NCI-H748 (cell line): Measurements from ENCODE around the gene OSBPL10.

Experiments
- DNase-seq: peaks from one replicate; lab custom pipeline; 2025; ENCODE audit not compliant: unreplicated experiment; lab: John Stamatoyannopoulos, UW

The OSBPL10 gene

DNA sequence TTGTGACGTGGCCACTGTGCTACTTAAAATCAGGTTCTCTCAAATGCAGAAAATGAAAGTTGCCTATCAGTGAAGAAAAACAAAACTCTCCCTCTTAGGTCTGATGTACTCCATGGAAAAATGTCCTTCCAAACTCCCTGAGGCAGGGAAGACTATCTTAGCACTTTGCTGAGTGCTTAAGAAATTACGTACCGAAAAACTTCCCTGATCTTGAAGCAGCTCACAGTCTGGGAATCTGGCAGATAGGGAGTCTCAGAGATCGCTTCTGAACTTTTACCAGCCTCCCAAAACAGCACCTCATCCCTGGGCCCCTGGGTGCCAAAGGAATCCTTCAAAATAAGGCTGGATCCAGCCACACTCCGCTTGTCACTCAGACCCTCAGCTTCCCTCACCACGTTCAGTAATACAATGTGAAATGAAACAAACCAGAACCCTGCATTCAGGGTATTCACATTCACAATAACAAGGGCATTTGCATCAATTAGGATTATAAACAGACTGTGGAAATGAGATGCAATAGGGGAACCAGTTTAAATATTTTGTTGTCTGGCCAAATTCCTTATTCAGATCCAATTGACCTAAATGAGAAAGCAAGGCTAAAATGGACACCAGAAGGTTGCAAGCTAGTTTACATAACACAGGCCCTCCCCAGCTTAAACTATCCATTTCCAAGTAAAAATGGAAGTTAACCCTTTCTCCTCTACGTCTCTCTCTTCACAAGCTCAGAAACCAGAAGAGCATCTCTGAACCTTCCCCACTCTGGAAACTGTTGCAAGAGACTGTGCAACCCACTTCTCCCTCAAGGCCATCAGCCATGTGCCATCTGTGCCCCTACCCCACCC is 20.9 kb downstream of the OSBPL10 start:
- DNase-seq, result no peak

DNA sequence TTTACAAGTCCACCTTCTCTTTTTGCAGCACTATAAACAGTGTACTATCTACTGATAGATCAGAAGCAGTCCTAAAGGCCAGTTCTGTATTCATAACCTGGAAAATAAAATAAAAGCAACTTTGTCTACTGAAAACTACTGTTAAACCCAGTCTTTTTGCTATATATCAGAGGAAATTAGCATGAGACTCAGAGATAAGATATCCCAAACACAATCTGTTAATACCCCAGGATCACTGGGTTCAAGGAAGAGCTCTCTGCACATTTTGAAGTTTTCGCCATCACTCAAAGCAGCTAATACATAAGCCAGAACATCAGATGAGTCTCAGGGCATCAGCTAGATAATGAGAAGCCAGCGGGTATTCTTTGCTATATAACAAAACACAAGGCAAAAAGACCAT is 21.8 kb downstream of the OSBPL10 start:
- no peak for DNase-seq

DNA sequence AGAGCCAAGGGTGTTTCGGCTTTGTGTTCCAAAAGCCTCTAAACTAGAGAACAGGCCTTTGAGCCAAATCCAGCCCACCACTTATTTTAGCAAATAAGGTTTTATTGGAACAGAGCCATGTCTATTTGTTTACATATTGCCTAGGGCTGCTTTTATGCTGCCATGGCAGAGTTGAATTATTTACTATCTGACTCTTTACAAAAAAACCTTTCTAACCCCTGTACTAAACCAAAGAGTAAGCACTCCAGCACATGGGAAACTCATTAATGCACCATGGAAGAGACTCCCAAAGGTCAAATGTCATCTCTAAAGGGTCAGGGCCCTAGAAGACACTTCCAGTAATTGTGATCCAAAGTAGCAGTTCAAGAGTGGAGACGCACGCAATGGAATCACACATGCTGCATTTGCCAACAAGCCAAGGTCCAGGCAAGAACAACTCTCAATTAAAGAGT is 22.3 kb downstream of the OSBPL10 start:
- DNase-seq, result peak; percentile 84

DNA sequence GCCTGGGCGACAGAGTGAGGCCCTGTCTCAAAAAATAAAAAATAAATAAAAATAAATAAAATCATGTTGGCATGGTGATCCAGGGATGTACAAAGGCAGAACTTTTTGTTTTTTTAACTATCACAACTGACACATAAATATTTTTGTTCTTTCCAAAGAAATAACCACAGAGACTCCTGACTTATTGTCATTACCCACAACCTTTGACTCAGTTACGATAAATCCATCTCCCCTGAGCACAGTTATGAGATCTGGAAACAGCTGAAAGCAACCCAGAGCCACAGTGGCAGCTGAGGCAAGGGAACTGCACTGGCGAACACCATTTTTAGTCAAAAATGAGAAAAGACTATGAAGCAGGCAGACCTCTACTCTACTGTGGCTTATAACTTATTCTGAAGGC is 24.0 kb downstream of the OSBPL10 start:
- no peak for DNase-seq

DNA sequence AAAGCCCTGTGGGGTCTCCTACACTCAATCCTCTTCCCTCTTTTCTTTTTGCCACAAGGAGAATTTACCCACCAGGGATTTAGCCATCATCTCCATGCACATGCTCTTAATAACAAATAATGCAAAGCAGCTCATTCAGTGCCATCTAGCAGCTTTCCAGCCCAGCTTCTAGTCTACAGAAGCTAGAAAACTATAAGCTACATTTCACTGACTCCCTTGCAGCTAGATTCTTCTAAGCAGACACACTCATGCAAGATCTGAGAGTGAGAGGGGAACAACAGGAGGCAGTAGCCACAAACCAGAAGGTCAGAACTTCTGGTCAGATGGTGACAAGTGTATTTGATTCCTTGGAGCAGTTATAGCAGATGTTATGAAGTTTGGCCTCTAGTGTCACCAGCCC is 25.5 kb downstream of the OSBPL10 start:
- DNase-seq, result no peak

DNA sequence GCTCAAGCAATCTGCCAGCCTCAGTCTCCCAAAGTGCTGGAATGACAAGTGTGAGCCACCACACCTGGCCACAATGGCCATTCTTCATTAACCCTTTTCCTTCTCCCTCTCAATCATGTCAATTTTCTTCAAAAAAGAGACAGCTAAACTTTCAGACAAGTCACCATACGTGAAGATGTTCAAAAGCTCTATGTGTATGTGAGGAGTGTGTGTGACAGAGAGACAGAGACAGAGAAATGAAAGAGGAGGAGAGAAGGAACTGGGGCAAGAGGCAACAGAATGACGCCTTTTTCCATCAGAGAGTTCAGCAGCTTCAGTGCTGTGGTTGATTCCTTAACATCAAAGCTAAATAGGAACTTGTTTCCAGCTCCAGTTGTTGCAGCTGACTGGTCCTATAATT is 27.4 kb downstream of the OSBPL10 start:
- no peak for DNase-seq

DNA sequence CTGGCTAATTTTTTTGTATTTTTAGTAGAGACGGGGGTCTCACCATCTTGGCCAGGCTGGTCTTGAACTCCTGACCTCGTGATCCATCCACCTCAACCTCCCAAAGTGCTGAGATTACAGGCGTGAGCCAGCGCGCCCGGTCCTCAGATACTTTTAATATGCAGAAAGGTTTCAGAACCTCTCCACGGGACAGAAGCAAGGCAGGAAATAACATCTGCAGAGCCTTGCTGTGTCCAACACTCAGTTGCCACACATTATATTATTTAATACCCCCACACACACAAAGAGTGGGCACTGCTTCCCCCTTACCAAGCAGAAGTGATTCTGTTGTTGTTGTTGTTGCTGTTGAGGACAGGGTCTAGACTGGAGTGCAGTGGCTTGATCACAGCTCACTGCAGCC is 28.0 kb downstream of the OSBPL10 start:
- no peak for DNase-seq

DNA sequence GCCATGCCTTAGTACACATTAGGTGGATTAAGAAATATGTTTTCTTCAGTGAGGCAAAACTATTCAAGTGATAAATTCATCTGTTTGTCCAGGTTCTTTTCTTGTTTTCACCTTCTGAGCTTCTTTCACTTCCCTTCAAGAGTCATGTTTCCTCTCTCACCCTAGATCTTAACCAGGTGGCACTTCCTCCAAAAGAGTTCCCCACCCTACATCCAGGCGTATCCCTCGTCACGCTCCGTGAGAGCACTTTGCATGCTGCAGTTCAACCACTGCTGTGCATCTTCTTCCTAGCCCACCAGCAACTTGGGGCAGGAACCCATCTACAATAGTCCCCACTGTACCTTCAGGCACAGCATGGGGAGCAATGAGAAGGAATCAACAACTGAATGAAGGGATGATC is 28.9 kb downstream of the OSBPL10 start:
- no peak for DNase-seq

DNA sequence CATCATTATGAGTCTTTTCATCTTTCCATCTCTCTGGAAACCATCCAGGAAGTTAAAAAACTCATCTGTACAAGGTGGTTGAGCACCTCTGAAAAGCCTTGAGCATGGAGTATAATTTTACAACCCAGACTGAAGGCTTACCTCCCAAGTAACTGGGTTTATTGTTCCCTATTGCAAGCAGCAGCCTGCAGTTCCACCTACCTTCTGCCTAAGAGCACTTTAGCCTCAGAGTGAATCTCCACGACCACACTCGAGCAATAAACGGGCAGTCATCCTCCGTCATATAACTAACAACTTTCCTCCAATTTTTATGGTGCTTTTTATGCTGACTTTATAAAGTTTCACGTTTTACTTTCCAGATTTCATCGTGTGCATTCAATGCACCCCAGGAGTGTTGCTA is 32.8 kb downstream of the OSBPL10 start:
- DNase-seq, result no peak

DNA sequence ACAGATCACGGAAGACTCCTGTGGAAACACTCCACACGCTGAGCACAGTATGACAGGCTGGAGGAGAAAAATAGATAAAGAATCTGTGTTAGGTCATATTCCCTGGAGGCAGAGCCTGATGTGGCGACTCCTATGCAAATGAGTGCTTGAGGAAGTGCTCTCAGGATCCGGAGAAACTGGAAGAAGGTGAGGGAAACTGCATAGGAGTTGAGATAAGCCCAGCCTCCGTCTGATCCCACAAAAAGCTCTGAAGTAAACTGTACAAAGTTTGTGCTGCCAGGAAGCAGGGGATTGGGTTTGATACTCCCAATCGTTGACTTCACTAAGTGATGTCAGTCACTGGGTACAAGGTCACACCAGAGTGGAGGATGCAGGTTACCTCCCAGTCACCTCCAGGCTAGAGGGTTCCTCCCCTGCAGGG is 33.4 kb downstream of the OSBPL10 start:
- no peak for DNase-seq

DNA sequence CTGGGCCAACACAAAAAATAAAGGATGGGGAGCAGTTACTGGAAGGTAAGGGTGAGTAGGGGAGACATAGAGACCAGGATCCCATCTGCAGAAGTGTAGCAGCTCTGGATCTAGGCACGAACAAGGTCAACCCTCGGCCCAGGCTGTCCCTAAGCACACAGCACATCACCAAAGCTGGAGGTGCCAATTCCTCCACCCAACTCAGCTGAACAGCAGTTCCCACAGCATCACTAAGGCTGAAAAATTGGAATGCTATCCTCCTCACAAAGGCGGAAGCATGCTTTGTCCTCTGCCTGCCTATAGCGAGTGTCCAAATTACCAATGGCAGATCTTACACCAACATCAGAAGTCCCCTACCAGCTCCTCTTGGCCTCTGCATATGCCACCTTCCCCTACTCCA is 33.9 kb downstream of the OSBPL10 start:
- DNase-seq, result no peak

DNA sequence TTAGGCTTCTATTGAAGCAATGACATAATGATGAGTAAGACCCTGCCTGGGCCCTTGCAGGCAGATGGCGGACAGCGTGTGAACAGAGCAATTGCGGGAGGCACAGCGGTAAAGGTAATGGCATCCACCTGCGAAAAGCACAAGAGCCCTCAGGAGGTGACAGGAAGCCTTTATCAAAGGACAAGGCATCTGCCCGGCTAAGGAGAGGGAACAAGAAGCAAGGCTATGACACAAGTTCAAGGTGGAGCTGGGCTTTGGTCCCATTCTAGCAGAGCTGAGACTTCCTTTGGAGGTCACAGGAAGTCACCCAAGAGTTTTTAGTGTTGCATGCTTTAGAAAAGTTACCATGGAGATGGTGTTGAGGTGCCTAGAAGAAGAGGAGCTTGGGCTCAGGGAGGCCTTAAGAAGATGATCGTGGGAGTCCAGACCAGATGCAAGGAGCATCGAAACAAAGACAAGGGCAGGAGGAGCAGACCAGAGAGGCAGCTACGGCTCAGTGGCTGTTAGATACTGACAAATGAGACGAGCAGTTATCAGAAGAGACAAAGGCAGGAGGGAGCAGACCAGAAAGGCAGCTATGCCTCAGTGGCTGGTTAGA is 34.5 kb downstream of the OSBPL10 start:
- DNase-seq, result peak; percentile 2

DNA sequence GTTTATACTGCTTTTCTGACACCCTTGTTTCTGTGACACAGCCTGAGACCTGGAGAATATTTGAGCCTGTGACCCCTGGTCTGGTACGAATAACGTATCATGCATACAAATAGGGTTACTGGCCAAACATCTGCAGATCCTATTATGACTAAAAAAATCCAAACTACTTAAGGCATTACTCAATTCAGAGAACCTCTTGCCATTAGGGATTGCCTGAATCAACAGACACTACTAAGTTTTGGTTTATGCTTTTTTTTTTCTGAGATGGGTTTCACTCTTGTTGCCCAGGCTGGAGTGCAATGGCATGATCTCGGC is 35.4 kb downstream of the OSBPL10 start:
- DNase-seq, result no peak

DNA sequence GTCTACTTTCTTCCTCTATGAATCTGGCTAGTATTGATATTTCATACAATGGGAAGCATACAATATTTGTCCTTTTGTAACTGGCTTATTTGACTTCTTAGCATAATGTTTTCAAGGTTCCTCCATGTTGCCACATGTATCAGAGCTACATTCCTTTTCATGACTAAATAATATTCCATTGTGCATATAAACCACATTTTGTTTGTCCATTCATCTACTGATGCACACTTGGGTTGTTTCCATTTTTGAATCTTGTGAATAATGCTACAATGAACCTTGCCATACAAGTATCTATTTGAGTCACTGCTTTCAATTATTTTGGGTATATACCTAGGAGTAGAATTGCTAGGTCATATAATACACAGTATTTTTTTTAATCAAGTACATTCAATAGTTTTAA is 38.0 kb downstream of the OSBPL10 start:
- DNase-seq, result no peak

DNA sequence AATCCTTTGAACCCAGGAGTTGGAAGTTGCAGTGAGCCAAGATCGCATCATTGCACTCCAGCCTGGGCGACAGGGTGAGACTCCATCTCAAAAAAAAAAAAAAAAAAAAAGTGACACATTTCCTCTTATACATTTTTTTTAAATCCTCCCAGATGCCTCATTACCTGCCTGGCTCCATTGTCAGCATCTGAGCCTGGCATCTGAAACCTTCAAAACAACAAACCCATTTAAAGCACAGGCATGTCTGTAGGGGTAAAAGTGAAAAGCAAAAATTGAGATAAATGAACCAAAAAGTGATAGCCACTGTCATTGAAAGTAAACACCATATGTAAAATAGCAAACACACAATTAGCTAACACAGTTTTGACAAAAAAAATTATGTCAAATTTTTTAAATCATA is 38.6 kb downstream of the OSBPL10 start:
- no peak for DNase-seq

DNA sequence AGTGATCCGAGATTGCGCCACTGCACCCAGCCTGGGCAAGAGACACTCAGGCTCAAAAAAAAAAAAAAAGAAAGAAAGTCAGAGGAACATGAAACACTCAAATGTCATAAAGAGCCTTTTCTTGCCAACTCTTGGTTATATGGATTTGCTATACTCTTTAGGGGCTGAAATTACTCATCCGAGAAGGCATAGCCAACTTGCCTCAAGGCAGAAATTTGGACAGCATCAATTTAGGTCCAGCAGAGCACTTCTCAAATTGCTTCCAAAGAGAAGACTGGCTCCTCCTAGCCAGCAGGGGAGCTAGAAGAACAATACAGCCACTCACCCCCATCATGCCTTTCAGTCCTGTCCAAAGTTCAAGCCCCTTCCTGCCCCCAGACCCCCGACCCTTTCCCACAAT is 43.8 kb downstream of the OSBPL10 start:
- no peak for DNase-seq

DNA sequence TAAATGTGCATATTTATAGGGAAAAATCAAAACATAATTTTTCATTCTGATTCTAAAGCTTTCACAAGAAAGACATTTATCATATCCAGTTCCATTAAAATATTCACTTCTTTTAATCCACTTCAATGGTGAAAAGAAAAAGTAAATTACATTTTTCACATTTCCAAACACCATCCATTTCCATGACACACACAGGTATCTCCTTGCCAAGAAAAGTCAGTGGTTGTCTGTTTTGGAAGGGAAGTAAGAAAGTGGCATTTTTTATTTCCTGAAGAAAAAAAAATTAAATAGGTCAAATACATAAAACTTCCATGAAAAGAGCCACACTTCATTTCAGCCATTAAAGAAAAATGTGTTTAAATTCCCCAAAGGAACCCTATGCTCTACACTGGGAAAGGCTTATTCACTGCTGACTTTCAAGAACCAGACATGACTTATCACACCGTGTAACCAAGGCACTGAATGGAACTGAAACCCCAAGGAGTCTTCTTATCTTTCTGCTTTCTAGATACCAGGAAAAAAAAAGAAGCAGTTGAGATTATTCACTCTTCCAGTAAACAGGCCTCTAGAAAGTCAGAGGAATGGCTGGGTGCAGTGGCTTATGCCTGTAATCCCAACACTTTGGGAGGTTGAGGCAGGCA is 44.5 kb downstream of the OSBPL10 start:
- DNase-seq, result no peak

DNA sequence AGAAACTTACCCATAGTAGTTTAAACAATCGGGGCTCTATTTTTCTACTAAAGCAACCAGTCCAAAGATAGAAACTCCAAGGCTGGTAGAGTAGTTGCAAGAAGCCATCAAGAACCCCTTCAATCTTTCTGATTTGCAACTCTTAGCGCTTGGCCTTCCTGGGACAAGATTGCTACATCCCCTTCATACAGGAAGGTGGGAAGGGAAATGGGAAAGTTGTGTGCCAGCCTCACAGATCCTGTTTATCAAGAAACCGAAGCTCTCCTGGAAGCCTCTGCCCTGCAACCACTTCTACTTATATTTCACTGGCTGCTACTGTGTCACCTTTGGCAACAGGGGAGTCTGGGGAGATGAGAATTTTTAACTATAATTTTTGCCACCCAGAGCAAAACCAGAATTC is 46.2 kb downstream of the OSBPL10 start:
- no peak for DNase-seq

DNA sequence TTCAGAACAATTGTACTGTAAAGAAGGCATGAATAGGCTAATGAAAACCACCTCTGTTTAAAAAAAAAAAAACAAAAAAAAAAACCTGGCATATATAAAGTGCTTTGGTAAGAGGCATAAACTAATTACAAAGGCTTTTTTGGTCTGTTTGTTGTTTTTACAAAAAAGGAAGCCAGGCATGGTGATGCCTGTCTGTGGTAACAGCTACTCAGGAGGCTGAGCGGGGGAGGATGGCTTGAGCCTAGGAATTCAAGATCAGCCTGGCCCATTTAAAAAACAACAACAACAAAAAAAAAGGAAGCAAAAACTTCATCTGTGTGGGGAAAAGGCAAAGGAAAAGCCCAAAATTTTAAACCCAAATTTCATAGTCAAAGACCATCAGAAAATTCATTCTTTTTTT is 47.0 kb downstream of the OSBPL10 start:
- no peak for DNase-seq

DNA sequence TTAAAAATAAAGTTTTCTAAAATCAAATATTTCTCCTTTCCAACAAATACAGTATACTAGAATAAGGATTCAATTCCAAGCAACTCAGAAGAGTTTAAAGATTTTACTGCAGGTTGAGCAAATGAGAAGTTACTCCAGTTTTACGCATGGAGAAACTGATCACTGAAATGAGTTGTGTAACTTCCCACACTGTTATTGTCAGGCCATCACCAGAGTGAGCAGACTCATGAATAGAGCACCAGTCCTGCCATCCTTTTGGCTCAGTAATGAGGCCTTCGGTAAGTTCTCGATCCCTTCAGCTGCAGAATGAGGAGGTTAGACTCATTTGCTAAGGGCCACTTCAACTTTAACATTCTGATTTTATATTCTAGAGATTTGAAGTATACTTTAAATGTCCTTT is 48.1 kb downstream of the OSBPL10 start:
- no peak for DNase-seq

DNA sequence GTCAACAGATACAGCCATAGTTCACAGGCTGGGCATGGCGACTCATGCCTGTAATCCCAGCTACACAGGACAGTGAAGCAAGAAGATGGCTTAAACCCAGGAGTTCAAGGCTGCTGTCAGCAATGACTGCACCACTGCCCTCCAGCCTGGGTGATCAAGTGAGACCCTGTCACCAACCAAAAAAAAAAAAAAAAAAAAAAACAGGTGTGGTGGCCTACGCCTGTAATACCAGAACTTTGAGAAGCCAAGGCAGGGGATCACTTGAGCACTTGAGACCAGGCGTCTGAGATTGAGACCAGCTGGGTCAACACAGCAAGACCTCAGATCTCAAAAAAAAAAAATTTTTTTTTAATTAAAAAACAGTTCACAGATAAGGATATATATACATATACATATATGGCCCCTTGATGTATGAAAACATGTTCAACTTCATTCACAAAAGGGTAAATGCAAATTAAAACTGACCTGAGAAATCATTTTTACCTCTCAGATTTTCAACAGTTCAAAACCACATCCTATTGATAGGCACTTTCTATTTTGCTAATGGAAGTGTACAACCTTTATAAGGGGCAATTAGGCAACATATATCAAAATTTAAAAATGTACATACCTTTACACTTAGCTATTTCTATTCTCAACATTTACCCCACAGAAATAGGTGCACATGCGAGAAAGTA is 51.1 kb downstream of the OSBPL10 start:
- no peak for DNase-seq

DNA sequence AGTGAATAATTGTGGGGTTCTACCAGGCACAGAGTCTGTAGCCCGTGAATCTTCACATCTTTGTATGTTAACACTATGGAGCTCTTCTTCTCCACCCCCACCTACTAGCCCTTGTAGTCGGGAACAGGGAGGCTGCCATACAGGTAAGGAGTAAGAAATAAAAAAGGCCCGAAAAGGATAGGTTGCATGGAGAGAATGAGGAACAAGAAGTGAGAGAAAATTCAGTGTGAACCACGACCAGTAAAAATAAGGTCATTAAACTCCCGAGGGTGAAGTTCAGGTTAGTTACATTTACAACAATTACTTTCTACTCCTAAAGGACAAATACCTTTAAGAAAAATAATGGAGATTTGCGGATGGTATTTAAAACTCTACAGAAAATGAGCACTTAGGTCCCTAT is 53.3 kb downstream of the OSBPL10 start:
- DNase-seq, result no peak
